ENCODE data around the gene DSCAM.

DSCAM gene

DNA sequence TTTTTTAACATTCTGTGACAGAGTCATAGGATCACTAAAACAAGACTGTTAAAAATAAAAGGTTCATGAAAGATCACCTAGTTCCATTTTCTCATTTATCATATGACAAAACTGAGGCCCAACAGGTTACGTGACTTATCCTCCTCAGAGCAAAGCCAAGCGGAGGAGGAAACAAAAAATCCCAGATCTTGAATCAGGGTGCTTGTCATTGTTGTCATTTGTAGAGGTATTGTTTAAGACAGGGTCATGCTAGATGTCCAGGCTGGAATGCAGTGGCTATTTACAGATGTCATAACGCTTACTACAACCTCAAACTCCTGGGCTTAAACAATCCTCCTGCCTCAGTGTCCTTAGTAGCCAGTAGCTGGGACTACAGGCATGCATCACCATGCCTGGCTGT lies 293.2 kb downstream of the DSCAM start:
- DNase-seq (ENCODE audit: low read depth in 2 of 2) = no peak

GRCh38 chr21:40547906-40548513 lies 298.9 kb downstream of the DSCAM start:
- DNase-seq (ENCODE audit: low read depth in 2 of 2) = no peak

- no peak for DNase-seq (ENCODE audit: low read depth in 2 of 2)
Observed at GRCh38 chr21:40546647-40547046, 300.3 kb downstream of the DSCAM start.

DNA sequence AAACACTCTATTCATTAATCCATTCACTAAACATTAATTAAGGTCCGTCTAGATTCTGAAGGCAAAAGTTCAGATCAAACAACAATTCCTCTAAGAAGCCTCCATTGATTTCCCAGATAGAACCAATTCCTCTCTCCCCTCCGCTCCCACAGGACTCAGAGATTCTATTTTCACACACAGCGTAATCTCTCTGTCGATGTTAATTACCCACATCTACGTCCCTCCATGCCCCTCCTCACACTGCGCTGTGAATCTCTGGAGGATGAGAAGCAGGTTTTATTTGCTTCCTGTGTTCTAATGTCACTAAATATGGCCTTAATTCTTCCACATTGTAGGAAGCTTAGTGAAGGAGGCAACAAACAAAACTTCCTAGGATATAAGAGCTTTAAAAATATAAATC lies 306.7 kb downstream of the DSCAM start:
- no peak for DNase-seq (ENCODE audit: low read depth in 2 of 2)

DNA sequence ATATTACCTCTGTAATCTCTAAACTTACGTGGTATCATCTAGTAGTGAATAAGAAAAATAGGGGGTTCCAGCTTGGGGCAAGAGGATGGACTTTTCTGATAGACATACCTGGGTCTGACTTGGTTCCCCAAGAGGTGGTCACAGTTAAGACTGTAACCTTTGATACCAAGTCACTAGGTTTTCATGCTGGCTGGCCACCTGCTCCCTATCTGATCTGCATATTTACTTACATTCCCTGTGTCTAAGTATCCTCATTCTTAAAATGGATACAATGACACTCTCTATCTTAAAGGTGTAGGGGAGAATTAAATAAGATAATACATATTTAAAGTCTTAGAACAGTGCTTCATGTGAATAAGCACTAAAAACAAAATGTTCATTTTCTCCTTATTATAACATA lies 312.1 kb downstream of the DSCAM start:
- no peak for DNase-seq (ENCODE audit: low read depth in 2 of 2)

GRCh38 chr21:40531431-40532110 lies 315.4 kb downstream of the DSCAM start:
- no peak for DNase-seq (ENCODE audit: low read depth in 2 of 2)

DNA sequence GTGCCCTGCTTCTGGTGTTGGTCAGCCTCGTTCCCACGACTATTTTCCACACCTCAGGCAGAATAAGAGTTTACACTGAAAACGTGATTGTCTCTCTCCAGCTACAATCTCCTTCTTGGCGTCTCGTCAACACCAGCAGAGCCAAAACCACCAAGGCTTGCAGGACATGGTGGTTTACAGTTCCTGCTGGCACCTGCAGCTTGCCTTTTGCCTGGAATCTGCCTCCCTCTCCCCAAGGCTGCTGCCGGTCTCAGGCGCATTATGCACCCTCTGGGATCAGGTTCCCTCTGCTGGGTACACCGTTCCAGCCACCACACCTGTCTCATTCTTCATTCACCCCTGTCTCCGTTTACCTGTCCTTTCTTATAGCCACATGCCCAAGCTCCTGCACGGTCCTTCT lies 315.9 kb downstream of the DSCAM start:
- DNase-seq (ENCODE audit: low read depth in 2 of 2) = no peak

- DNase-seq (ENCODE audit: low read depth in 2 of 2) = no peak
Observed at GRCh38 chr21:40517646-40518045, 329.3 kb downstream of the DSCAM start.

DNA sequence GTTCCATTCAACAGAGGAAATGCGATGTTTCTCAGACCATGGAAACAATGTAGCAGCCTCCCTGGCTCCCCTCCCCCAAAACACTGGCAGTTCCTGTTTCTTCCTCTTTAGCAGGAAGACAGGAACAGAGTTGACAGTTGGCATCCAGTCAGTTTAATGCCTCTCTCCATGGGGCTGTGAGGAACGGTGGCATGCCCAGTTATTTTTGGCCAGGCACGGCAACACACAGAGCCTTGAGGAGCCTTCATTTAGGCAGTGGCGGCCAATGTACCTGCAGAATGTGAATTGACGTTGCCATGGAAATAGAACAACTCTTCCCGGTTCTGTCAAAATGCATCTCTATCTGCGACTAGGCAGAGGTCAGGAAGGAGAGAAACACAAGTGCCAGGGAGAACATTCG lies 330.6 kb downstream of the DSCAM start:
- no peak for DNase-seq (ENCODE audit: low read depth in 2 of 2)

DNA sequence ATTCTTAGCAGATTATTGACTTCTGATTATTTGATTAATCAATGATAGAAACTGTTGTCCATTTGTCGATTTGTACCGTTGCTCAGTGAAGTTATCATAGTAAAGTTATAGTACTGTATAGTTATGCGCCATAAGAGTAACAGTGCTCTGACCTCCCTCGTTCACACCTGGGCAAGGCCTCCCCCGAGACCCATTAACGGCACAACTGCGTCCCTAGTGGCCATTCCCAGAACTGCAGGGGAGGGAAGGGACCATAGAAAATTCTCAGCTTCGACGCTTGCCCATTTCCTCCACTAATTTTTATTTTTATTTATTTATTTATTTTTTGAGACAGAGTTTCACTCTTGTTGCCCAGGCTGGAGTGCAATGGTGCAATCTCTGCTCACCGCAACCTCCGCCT lies 334.4 kb downstream of the DSCAM start:
- no peak for DNase-seq (ENCODE audit: low read depth in 2 of 2)

- no peak for DNase-seq (ENCODE audit: low read depth in 2 of 2)
Observed at GRCh38 chr21:40507978-40508377, 339.0 kb downstream of the DSCAM start.

DNA sequence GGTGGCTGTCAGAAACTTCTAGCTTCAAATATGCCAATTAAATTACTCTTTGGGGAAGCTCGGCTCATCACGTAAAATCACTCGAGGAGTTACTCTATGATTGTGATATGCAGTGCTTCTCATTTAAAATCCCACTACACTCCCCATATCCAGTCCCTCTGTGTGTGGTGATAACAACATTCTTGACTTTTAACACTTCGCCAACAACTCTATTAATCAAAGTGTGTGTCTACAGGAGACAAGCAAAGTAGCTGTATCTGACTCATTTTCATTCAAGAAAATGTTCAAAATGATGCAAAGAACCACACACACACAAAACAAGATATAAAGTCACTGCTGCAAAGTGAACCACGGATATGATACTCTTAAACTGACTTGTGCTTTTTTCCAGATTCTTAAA lies 341.3 kb downstream of the DSCAM start:
- DNase-seq (ENCODE audit: low read depth in 2 of 2) = no peak

- DNase-seq (ENCODE audit: low read depth in 2 of 2) = no peak
Observed at GRCh38 chr21:40505244-40505643, 341.7 kb downstream of the DSCAM start.

GRCh38 chr21:40504825-40505224 lies 342.1 kb downstream of the DSCAM start:
- no peak for DNase-seq (ENCODE audit: low read depth in 2 of 2)

DNA sequence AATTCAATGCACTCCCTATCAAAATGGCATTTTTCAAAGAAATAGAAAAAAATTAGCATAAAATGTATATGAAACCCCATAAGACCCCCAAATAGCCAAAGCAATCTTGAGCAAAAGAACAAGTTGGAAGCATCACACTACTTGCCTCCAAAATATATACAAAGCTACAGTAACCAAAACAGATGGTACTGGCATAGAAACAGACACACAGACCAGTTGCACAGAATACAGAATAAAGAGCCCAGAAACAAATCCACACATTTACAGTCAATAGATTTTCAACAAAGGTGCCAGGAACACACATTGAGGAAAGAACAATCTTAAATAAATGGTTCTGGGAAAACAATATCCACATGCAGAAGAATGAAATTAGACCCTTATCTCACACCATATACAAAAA lies 350.8 kb downstream of the DSCAM start:
- DNase-seq (ENCODE audit: low read depth in 2 of 2) = no peak

GRCh38 chr21:40490408-40490807 lies 356.6 kb downstream of the DSCAM start:
- no peak for DNase-seq (ENCODE audit: low read depth in 2 of 2)

DNA sequence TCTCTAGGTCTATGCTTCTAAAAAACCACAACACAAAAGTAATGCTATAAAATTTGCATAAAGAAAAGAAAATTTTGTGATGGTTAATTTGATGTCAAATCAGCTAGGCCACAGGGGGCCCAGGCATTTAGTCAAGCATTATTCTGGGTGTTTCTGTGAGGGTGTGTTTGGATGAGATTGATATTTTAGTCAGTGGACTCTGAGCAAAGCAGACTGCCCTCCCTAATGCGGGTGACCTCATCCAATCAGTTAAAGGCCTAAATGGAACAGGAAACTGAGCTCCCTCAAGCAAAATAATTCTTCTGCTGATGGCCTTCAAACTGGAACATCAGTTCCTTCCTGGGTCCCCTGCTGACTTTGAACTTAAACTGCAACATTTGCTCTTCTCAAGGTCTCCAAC lies 358.0 kb downstream of the DSCAM start:
- no peak for DNase-seq (ENCODE audit: low read depth in 2 of 2)

- no peak for DNase-seq (ENCODE audit: low read depth in 2 of 2)
Observed at GRCh38 chr21:40481764-40482163, 365.2 kb downstream of the DSCAM start.

GRCh38 chr21:40474513-40474912 lies 372.4 kb downstream of the DSCAM start:
- DNase-seq (ENCODE audit: low read depth in 2 of 2) = no peak

DNA sequence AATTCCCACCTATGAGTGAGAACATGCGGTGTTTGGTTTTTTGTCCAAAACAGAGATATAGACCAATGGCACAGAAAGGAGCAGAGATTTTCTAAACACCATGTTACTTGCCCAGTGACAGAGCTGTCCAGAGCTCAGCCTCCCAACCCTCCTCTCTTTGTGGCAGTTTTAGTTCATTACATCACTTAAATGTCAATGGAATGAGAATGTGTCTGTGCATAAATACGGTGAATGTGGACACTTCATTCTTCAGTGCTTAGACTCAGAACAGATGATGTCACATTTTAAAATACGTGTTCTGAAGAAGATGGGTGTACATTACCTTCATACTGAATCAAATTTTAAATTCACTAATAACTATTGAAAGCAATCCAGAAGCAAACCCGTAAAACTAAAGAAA lies 374.9 kb downstream of the DSCAM start:
- DNase-seq (ENCODE audit: low read depth in 2 of 2) = no peak

- DNase-seq (ENCODE audit: low read depth in 2 of 2) = no peak
Observed at GRCh38 chr21:40471103-40471502, 375.9 kb downstream of the DSCAM start.

DNA sequence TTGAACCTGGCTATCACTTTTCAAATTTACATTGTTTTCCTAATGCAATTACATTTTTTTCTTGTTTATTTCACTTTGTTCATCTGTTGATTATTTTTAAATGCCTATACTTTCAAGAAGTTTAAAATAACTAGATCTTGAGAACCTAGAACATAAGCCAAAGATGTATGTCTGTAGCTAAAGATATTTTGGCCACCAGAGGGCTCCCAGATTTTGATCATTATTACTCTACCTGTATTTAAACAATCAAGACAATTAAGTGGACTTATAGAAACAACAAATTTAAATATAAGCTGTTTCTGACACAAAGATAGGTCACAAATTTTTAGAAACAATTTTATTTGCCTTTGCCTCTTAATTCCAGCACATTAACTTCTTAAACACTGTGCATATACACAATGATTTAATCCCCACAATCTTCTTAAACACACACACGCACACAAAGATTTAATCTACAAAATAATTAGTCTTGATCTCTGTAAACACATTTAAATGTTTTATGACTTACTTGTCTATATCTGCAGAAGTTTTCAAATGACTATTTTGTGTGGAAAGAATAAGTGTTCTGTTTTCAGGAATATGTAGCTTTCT lies 380.0 kb downstream of the DSCAM start:
- DNase-seq (ENCODE audit: low read depth in 2 of 2) = no peak

DNA sequence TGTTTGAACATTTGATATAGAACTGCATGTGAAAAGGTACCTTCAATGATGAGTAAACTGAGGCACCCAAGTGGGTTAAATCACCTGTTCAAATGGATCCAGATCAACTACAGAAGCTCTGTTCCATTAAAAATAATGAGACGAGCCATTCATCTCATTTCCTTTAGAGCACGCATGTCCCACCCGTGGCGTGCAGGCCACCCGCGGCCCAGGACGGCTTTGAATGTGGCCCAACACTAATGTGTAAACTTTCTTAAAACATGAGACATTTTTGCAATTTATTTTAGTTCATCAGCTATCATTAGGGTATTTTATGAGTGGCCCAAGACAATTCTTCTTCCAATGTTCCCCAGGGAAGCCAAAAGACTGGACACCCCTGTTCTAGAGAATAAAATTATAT lies 381.6 kb downstream of the DSCAM start:
- DNase-seq (ENCODE audit: low read depth in 2 of 2) = no peak

GRCh38 chr21:40463176-40463575 lies 383.8 kb downstream of the DSCAM start:
- DNase-seq (ENCODE audit: low read depth in 2 of 2) = no peak
